Retinal pigment epithelial cell (primary cell): Measurements from ENCODE around the gene OR2M4.

ENCODE experiments used
- DNase-seq: peaks from one replicate; pipeline ENCODE4 v3.0.0-alpha.2; 2010; ENCODE audit warnings: low read depth
- H3K4me3 ChIP-seq: 2 replicates; pipeline ENCODE4 v1.5.1; 2011; ENCODE audit warnings: mild to moderate bottlenecking, low read length, control low read depth, moderate library complexity
- TF ChIP-seq, protein P1 (sequence below): conservative IDR thresholded peaks from 2 replicates; pipeline ENCODE4 v1.5.1; 2011; ENCODE audit warnings: low read depth, low read length, control low read depth, inconsistent platforms

The OR2M4 gene

GRCh38 chr1:248288391-248288790 is 57.2 kb downstream of the OR2M4 start:
- no peak overlapping the region for H3K4me3 ChIP-seq
- no peak for DNase-seq
- TF ChIP-seq, protein P1, sequence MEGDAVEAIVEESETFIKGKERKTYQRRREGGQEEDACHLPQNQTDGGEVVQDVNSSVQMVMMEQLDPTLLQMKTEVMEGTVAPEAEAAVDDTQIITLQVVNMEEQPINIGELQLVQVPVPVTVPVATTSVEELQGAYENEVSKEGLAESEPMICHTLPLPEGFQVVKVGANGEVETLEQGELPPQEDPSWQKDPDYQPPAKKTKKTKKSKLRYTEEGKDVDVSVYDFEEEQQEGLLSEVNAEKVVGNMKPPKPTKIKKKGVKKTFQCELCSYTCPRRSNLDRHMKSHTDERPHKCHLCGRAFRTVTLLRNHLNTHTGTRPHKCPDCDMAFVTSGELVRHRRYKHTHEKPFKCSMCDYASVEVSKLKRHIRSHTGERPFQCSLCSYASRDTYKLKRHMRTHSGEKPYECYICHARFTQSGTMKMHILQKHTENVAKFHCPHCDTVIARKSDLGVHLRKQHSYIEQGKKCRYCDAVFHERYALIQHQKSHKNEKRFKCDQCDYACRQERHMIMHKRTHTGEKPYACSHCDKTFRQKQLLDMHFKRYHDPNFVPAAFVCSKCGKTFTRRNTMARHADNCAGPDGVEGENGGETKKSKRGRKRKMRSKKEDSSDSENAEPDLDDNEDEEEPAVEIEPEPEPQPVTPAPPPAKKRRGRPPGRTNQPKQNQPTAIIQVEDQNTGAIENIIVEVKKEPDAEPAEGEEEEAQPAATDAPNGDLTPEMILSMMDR: no peak
